ENCODE data around the gene SLC43A3. TPM values are rescaled to one million over a fixed set of nuclear protein-coding genes. Genes with fewer than 3 reads are reported as not detected.

Gene SLC43A3
- total RNA-seq, 1 experiment from 2014 or later: 21.4 TPM

DNA sequence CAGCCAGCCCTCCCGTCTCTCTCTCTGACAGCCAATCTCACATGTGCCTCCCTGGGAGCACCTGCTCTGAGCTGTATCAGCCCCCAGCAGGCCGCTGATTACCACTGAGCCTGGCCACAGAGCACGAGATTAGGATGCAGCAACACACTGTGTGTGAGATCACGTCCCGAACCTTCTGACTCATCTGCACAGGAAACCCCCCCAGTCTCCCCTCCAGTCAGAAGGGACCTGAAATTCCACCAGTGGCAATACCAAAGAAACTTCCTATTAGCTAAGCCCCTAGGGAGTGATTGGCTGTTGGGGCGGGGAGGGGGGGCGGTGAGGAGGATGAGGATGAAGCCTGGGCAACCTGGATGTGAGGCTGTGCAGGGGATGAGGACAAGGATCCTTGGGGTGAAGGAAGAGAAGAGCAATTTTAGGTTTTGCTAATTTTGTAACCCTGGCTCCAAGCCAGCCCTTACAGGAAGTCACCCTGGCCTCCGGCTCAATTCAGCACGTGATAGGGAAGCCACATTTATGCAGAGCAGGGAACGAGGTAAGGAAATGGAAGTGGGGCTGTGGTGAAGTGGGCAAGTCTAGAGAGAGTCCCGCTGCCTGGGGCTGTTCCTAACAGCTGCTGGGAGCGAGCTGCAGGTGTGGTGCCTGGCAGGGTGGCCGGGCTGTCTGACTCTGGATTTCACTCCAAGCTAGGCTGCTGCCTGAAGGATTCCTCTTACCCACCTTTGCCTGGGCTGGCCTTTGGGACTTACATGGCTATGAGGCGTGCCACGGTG, 1.9 kb downstream of the SLC43A3 start:
- H4K20me1 ChIP-seq (ENCODE audit: control insufficient read depth, insufficient read depth, insufficient read length): no peaks in the 10 kb centered on the region
- H2AFZ ChIP-seq (ENCODE audit: low read length): no peak overlapping the region
- no peaks in the 10 kb centered on the region for H3K9me3 ChIP-seq (ENCODE audit: control insufficient read depth, low read depth, low read length)
- H3K56ac ChIP-seq (ENCODE audit: insufficient read length, low read depth, low read length): no peak overlapping the region
- TF ChIP-seq, protein P1, sequence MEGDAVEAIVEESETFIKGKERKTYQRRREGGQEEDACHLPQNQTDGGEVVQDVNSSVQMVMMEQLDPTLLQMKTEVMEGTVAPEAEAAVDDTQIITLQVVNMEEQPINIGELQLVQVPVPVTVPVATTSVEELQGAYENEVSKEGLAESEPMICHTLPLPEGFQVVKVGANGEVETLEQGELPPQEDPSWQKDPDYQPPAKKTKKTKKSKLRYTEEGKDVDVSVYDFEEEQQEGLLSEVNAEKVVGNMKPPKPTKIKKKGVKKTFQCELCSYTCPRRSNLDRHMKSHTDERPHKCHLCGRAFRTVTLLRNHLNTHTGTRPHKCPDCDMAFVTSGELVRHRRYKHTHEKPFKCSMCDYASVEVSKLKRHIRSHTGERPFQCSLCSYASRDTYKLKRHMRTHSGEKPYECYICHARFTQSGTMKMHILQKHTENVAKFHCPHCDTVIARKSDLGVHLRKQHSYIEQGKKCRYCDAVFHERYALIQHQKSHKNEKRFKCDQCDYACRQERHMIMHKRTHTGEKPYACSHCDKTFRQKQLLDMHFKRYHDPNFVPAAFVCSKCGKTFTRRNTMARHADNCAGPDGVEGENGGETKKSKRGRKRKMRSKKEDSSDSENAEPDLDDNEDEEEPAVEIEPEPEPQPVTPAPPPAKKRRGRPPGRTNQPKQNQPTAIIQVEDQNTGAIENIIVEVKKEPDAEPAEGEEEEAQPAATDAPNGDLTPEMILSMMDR (conservative IDR thresholded peaks at IDR 0.05): no peak
- H3K23ac ChIP-seq (ENCODE audit: insufficient read length, low read depth, low read length): no peak overlapping the region
- no peak overlapping the region for H2AK5ac ChIP-seq (ENCODE audit: insufficient read length, low read length)
- H3K4ac ChIP-seq (ENCODE audit: low read depth, low read length): no peak overlapping the region
- H3K23me2 ChIP-seq (ENCODE audit: insufficient read length, low read depth, low read length, poor library complexity, severe bottlenecking): peaks cover 6% of the 10 kb centered on the region
- no peak overlapping the region for H3K9ac ChIP-seq (ENCODE audit: extremely low read depth, insufficient read length, low read length)
- H3K4me2 ChIP-seq (ENCODE audit: insufficient read depth, insufficient read length, low read length): no peak overlapping the region
- no peak overlapping the region for H2BK5ac ChIP-seq (ENCODE audit: insufficient read length, low read length)
- no peak overlapping the region for H4K5ac ChIP-seq (ENCODE audit: insufficient read length, low read depth, low read length)
- H2BK12ac ChIP-seq (ENCODE audit: insufficient read length, low read depth, low read length): no peak overlapping the region
- no peak overlapping the region for H3T11ph ChIP-seq (ENCODE audit: low read length)
- H3K27me3 ChIP-seq (ENCODE audit: insufficient read depth, low read length): peaks cover 3% of the 10 kb centered on the region; the same call in 1 of the 2 replicates
- no peak overlapping the region for H3K18ac ChIP-seq (ENCODE audit: insufficient read length, low read depth, low read length)
- Mint-ChIP-seq H3K4me3 (peak overlapping the region in 1 of 2 experiments; percentile 31; a peak in 1 of 5 replicates), H3K27me3 (ENCODE audit: low read depth) (peaks cover 42% of the 10 kb centered on the region), H3K4me1 (peaks cover 24 to 33% of the 10 kb centered on the region in 2 experiments), H3K27ac (no peak overlapping the region; a peak in 1 of 7 replicates), H3K9me3 (no peaks in the 10 kb centered on the region), H3K36me3 (ENCODE audit: insufficient read depth in 1 of 3, low read depth in 3 of 3) (peaks cover 11 to 23% (median 21%) of the 10 kb centered on the region in 3 experiments)
- H4K8ac ChIP-seq (replicated peaks; ENCODE audit: insufficient read length, low read depth, low read length): no peak overlapping the region
- DNase-seq: no peak
- no peak overlapping the region for H3K14ac ChIP-seq (ENCODE audit: insufficient read depth, low read length)
- no peak overlapping the region for H3K27ac ChIP-seq (ENCODE audit: insufficient read length, low read depth, low read length)
- no CpG with 5 or more reads among the region's 15 CpGs for WGBS (ENCODE audit: extremely low coverage, insufficient read length, low lambda C conversion rate)
- no peak overlapping the region for H2BK15ac ChIP-seq (ENCODE audit: low read depth, low read length)
- H3K79me1 ChIP-seq (ENCODE audit: insufficient read depth, low read depth, low read length, poor library complexity, severe bottlenecking): no peaks in the 10 kb centered on the region
- H3K4me1 ChIP-seq (ENCODE audit: insufficient read depth, low read length): peaks cover 2% of the 10 kb centered on the region; the same call in 1 of the 2 replicates
- no peak overlapping the region for H2BK20ac ChIP-seq (ENCODE audit: low read depth, low read length, poor library complexity, severe bottlenecking)
- H4K91ac ChIP-seq (ENCODE audit: insufficient read length, low read depth, low read length): no peak overlapping the region
- no peak overlapping the region for H2BK120ac ChIP-seq (ENCODE audit: low read depth, low read length, poor library complexity, severe bottlenecking)
- no peaks in the 10 kb centered on the region for H3K79me2 ChIP-seq (ENCODE audit: insufficient read depth, low read length)

Data from H9 (cell line).